ENCODE results near the gene AK8. TPM values are rescaled to one million over a fixed set of nuclear protein-coding genes. Genes with fewer than 3 reads are reported as not detected.

AK8 gene
- total RNA-seq, 1 experiment from 2014 or later = 2.5 TPM

GRCh38 chr9:132780230-132781007, 97.7 kb downstream of the AK8 start:
- no peak overlapping the region for H3K4me2 ChIP-seq (ENCODE audit: low read length)
- intact Hi-C loops (cut with micrococcal nuclease) = no loop called here

More at GRCh38 chr9:132780230-132781007, 97.7 kb downstream of the AK8 start:
- Histone ChIP-seq H3K27ac (ENCODE audit: low read depth, low read length) (no peak overlapping the region), H2AFZ (ENCODE audit: low read depth, low read length, poor library complexity, severe bottlenecking) (no peak overlapping the region), H3K9me3 (ENCODE audit: control insufficient read depth in 1 of 2, insufficient read depth in 1 of 2, low read depth in 1 of 2, low read length in 2 of 2) (peaks cover 0 to 3% of the 10 kb centered on the region in 2 experiments; a peak in 1 of 4 replicates), H4K20me1 (ENCODE audit: insufficient read depth) (no peaks in the 10 kb centered on the region; the same call in 1 of the 2 replicates), H3K4me3 (replicated peaks in 1 of 2; ENCODE audit: low read depth in 1 of 2, low read length in 2 of 2) (no peak overlapping the region), H3K36me3 (ENCODE audit: control insufficient read depth in 1 of 2, insufficient read depth in 2 of 2, low read length in 2 of 2) (no peaks in the 10 kb centered on the region), H3K4me1 (ENCODE audit: control insufficient read depth in 1 of 2, insufficient read depth in 2 of 2, low read length in 2 of 2) (no peaks in the 10 kb centered on the region), H3K9ac (ENCODE audit: low read length) (no peak overlapping the region), H3K27me3 (ENCODE audit: insufficient read depth, low read length) (no peaks in the 10 kb centered on the region; the same call in 1 of the 2 replicates), H3K9me2 (ENCODE audit: insufficient read depth) (no peaks in the 10 kb centered on the region), H3K79me2 (ENCODE audit: insufficient read depth, low read length) (no peaks in the 10 kb centered on the region)
- POLR2A ChIA-PET = no interaction called here
- BruUV-seq (replicated peaks) = no TSS peak
- RAD21 ChIA-PET (ENCODE audit: low non-redundant PET in 1 of 2, low total read pairs in 2 of 2, uncharacterized antibody in 2 of 2, unreplicated experiment in 2 of 2) = no interaction called here
- no peak for TF ChIP-seq EZH2 (IDR thresholded peaks at IDR 0.05)
- no peak for TF ChIP-seq REST (IDR thresholded peaks at IDR 0.05; ENCODE audit: low read depth)
- TF ChIP-seq YY1 (IDR thresholded peaks at IDR 0.05; ENCODE audit: extremely low read depth, insufficient replicate concordance, low read depth, low read length) = no peak
- TF ChIP-seq ZBTB33 (IDR thresholded peaks at IDR 0.05; ENCODE audit: extremely low read depth, insufficient replicate concordance, low read length) = no peak
- TF ChIP-seq CBX3 (IDR thresholded peaks at IDR 0.05; ENCODE audit: low read depth) = no peak
- TF ChIP-seq POLR2A (IDR thresholded peaks at IDR 0.05; ENCODE audit: borderline replicate concordance, extremely low read depth, insufficient read depth, insufficient read length) = no peak
- no peak for TF ChIP-seq RAD21 (IDR thresholded peaks at IDR 0.05; ENCODE audit: low read depth)
- TF ChIP-seq ZNF274 (IDR thresholded peaks at IDR 0.05; ENCODE audit: low read depth, low read length) = no peak
- no peak for TF ChIP-seq EZH2phosphoT487 (IDR thresholded peaks at IDR 0.05; ENCODE audit: borderline replicate concordance)
- ATAC-seq (no peak), DNase-seq (ENCODE audit: low read depth, low spot score) (no peak)
- CTCF ChIA-PET = no interaction called here
